IgD-negative memory B cell (primary cell): ENCODE results near the gene FBXO3. TPM values are rescaled to one million over a fixed set of nuclear protein-coding genes. Genes with fewer than 3 reads are reported as not detected.
"Not testable (repeated sequence)": the region's sequence is repeated elsewhere in the genome, so short reads cannot be mapped to it uniquely, and the experiment has no call there.

Source experiments
- H3K27ac Mint-ChIP-seq, 3 donors: one replicate each; pipeline ENCODE4 v1.8.0; 2020 to 2022; ENCODE audit warnings: mild to moderate bottlenecking in 3 of 3, mixed read lengths in 3 of 3, moderate library complexity in 1 of 3
- H3K27me3 Mint-ChIP-seq: one replicate; pipeline ENCODE4 v1.8.0; 2021; ENCODE audit warnings: mixed read lengths
- H3K36me3 Mint-ChIP-seq: one replicate; pipeline ENCODE4 v1.8.0; 2020; ENCODE audit warnings: mild to moderate bottlenecking, mixed read lengths
- H3K4me1 Mint-ChIP-seq, 3 donors: one replicate each; pipeline ENCODE4 v1.8.0; 2020 to 2022; ENCODE audit warnings: mixed read lengths in 3 of 3, mild to moderate bottlenecking in 1 of 3
- H3K4me3 Mint-ChIP-seq, 4 donors: one replicate each; pipeline ENCODE4 v1.8.0; 2020 to 2022; ENCODE audit warnings: mild to moderate bottlenecking in 4 of 4, mixed read lengths in 4 of 4, moderate library complexity in 3 of 4
- H3K9me3 Mint-ChIP-seq, 3 donors: one replicate each; pipeline ENCODE4 v1.8.0; 2020 to 2021; ENCODE audit warnings: mixed read lengths in 3 of 3, mild to moderate bottlenecking in 1 of 3
- polyA plus RNA-seq: library from polyadenylated mRNA; unstranded; fragments of 300-500 nt; fragmentation: Illumina TruSeq; gene quantifications from one replicate; pipeline ENCODE4 v1.2.3, GENCODE V29; 2021

FBXO3 gene
- polyA plus RNA-seq, 1 donor from 2014 or later = 26.6 TPM

DNA sequence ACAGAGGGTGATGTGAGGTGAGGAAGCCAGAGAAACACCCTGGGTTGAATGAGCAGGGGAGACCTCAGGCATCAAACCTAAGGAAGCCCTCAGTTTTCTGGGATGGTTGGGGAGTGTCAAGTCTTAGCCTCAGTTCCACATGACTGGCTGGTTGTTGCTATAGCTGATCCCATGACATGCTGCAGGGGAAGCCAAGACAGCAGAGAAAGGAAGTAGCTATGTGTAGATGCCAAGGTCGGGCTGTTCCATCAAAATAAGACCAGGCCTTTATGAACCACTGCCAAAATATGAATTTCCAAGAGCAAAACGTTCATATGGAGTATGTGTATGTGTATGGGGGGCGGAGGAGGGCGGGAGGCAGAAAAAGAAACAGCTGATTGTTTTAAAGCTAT, 49.7 kb downstream of the FBXO3 start:
- peaks cover 5 to 17% (median 11%) of the 10 kb centered on the region in 3 donors for H3K4me1 Mint-ChIP-seq
- H3K36me3 Mint-ChIP-seq = peaks cover 4% of the 10 kb centered on the region
- peak overlapping the region in 1 of 3 donors; percentile 80 for H3K27ac Mint-ChIP-seq
- H3K4me3 Mint-ChIP-seq = no peak overlapping the region
- H3K27me3 Mint-ChIP-seq = no peaks in the 10 kb centered on the region
- H3K9me3 Mint-ChIP-seq = no peaks in the 10 kb centered on the region

DNA sequence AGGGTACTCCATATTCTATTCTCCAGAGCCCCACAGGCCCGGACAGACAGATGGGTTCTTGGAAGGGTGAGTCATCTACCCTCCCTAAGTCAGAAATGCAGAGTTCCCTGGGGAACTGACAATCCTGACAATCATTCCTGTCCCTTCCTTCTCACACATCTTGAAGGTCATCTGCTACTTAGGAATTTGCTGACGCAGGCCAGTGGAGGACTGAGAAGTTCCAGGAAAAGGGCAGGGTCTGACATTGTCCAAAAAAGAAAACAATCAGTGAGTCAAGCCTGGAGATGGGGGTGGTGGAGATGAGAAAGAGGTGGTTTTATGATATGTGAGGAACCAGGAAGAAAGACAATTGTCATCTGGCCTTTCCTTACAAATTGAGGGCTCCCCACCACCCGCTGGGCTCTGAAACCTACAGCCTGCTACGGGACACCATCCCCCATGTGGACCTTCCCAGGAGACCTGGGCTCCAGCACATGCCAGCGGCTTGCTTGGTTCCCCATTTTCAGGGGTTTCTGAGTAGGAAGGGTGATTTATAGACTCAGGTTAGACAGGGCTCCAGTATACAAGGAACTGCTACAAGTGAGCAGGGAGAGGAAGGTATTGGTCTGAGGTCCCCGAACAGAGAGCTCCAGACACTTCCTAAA, 51.0 kb downstream of the FBXO3 start:
- peaks cover 5 to 14% (median 8%) of the 10 kb centered on the region in 3 donors for H3K4me1 Mint-ChIP-seq
- H3K27ac Mint-ChIP-seq = no peak overlapping the region
- no peak overlapping the region for H3K4me3 Mint-ChIP-seq
- no peaks in the 10 kb centered on the region for H3K9me3 Mint-ChIP-seq
- no peaks in the 10 kb centered on the region for H3K27me3 Mint-ChIP-seq
- peaks cover 4% of the 10 kb centered on the region for H3K36me3 Mint-ChIP-seq

DNA sequence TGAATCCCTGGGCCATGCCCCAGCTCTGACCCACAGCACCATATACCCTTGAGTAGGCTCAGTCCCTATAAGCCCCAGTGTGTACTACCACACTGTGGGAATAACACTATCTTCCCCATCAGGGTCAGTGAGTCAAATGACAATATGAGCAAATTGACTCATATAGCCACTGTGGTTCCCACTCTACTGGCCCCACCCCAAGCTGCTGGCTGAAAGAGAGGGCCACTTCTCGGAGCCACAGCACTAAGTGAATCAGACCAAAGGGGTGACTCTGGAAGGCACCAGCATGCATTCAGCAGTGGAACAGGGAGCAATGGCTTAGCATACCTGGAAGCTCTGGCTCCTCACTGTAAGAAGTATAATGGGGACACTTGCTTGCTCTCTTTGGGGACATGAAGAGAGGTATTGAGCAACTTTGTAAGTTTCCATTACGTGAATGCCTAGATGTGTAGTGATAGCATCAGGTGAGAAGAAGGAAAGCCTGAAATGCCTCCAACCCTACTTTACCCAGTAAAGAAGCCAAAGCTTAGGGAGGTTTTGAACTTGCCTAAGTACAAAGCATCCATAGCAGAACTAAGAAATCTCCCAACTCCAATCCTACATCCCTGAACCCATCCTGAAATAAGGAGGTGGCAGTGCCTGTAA, 51.6 kb downstream of the FBXO3 start:
- H3K4me1 Mint-ChIP-seq = peaks cover 5 to 14% (median 8%) of the 10 kb centered on the region in 3 donors
- H3K9me3 Mint-ChIP-seq = no peaks in the 10 kb centered on the region
- H3K36me3 Mint-ChIP-seq = peaks cover 4% of the 10 kb centered on the region
- no peak overlapping the region for H3K4me3 Mint-ChIP-seq
- H3K27me3 Mint-ChIP-seq = no peaks in the 10 kb centered on the region
- H3K27ac Mint-ChIP-seq = no peak overlapping the region

DNA sequence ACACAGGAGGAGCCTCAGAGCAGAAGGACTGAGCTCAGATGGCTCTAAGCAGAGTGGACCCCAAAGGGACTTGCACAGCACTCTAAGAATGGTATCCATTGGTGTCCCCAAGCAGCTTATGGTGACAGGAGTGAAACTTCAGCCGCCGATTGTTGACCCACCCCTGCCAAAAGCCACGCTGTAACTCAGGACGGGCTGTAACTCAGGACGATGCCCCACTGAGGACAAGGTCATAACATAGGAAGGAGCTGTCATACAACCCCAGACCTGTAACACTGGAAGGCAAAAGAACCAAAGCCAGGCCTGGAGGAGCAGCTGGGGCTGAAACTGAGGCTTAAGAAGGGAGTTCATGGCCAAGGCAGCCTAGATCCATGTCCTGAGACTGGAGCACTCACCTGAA, 52.3 kb downstream of the FBXO3 start:
- Mint-ChIP-seq H3K4me1 (peaks cover 5 to 14% (median 8%) of the 10 kb centered on the region in 3 donors), H3K4me3 (no peak overlapping the region), H3K27ac (no peak overlapping the region), H3K9me3 (no peaks in the 10 kb centered on the region), H3K36me3 (peaks cover 4% of the 10 kb centered on the region), H3K27me3 (no peaks in the 10 kb centered on the region)

DNA sequence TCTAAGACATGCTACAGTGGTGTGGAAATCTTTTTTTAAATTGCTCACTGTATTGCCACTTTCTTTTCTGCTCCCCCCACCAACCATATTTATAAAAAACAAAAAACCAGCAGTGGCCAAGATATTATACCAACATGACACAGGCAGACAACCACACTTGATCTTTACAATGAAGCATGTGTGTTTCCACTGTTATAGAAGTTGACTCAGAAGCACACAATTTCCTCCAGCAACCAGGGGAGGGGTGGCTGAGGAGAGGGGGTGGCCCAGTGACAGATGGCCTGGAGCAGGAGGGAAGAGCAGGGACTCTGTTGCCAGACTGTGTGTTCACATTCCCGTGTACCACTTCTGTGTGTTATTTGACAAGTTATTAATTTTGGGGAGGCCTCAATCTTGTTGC, 52.9 kb downstream of the FBXO3 start:
- no peak overlapping the region for H3K4me3 Mint-ChIP-seq
- H3K36me3 Mint-ChIP-seq = peaks cover 2% of the 10 kb centered on the region

DNA sequence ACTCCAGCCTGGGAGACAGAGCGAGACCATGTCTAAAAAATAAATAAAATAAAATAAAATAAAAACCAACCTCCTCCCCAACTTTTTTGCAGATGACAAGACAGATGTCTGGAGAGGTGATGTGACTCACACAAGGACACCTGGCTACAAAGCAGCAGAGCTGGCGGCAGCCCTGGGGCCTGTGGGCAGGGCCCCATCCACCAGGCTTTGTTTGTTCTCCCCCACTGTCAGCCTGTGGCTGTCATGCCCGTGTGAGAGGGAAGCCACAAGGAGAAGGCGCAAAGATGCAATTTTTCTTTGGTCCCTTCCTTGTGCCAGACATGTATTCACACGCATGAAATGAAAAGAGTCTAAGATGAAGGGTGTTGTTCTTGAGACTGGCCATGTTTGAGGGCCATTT, 54.7 kb downstream of the FBXO3 start:
- Mint-ChIP-seq H3K27me3 (no peaks in the 10 kb centered on the region), H3K27ac (peak overlapping the region in 1 of 3 donors; percentile 7), H3K4me1 (peaks cover 0 to 7% (median 5%) of the 10 kb centered on the region in 3 donors), H3K4me3 (no peak overlapping the region), H3K9me3 (no peaks in the 10 kb centered on the region), H3K36me3 (peaks cover 4% of the 10 kb centered on the region)

More for the DNA sequence above, 52.9 kb downstream of the FBXO3 start:
- peak overlapping the region in 1 of 3 donors; percentile 14 for H3K27ac Mint-ChIP-seq
- no peaks in the 10 kb centered on the region for H3K27me3 Mint-ChIP-seq
- peaks cover 5 to 12% (median 8%) of the 10 kb centered on the region in 3 donors for H3K4me1 Mint-ChIP-seq
- H3K9me3 Mint-ChIP-seq = no peaks in the 10 kb centered on the region

DNA sequence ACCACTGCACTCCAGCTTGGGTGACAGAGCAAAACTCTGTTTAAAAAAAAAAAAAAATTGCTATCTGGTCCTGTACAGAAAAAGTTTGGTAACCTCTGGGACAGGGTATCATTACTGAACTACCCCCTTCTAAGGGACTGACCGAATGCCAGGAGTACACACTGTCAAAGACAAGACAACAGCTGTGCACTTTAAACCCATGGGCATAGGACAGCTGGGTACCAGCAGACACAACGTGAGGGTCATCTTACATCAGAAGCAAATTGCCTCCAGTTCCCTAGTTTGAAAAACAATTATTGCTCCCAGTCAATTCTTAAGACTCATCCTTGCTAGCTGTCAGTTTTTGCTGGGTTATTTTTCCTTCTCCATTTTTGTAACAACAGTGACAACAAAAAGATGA, 55.9 kb downstream of the FBXO3 start:
- H3K27ac Mint-ChIP-seq = no peak overlapping the region
- no peaks in the 10 kb centered on the region for H3K9me3 Mint-ChIP-seq
- peaks cover 0 to 2% (median 0%) of the 10 kb centered on the region in 3 donors for H3K4me1 Mint-ChIP-seq
- H3K27me3 Mint-ChIP-seq = no peaks in the 10 kb centered on the region
- H3K36me3 Mint-ChIP-seq = peaks cover 4% of the 10 kb centered on the region
- no peak overlapping the region for H3K4me3 Mint-ChIP-seq

DNA sequence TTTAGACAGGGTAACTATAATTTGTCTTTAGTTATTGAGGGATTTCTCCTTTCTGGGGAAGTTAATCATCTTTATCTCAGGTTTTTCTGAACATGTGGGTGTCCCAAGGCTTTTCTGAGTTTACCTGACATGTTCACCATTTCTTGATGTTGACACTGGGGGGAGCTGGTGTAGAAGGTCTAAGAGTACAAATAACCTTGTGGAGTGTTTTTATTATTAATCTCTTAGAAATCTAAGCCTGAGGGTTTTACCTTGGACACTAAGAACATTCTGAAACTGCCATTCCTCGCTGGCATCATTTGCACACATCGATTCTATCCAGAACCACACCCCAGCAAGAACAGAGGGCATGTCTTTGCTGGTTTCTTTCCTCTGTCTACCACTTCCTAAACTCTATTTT, 58.1 kb downstream of the FBXO3 start:
- Mint-ChIP-seq H3K4me3 (no peak overlapping the region), H3K27me3 (no peaks in the 10 kb centered on the region), H3K9me3 (no peaks in the 10 kb centered on the region), H3K36me3 (peaks cover 1% of the 10 kb centered on the region), H3K27ac (no peak overlapping the region), H3K4me1 (no peaks in the 10 kb centered on the region)

DNA sequence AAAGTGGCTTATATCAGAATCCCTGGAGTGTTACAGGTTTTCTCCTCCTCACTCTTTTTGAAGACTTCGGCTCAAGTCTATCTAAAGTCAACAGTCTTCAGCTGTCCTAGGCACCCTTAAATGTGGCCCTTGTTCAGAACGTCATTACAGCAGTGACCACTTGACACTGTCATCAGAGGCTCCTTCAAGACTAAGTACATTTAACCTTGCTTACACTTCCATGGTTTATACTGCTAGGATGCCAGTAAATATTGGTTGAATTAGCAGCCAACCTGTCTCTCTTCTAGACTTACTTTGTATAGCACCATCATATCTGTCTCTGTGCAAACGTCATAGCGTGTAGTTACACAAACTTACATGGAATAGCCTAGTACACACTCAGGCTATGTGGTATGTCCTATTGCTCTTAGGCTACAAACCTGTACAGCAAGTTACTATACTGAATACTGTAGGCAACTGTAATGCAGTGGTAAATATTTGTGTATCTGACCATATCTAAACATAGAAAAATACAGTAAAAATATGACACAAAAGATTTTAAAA, 60.4 kb downstream of the FBXO3 start:
- Mint-ChIP-seq H3K27me3 (no peaks in the 10 kb centered on the region), H3K4me3 (no peak overlapping the region), H3K27ac (no peak overlapping the region), H3K9me3 (no peaks in the 10 kb centered on the region), H3K36me3 (peaks cover 1% of the 10 kb centered on the region), H3K4me1 (no peaks in the 10 kb centered on the region)

DNA sequence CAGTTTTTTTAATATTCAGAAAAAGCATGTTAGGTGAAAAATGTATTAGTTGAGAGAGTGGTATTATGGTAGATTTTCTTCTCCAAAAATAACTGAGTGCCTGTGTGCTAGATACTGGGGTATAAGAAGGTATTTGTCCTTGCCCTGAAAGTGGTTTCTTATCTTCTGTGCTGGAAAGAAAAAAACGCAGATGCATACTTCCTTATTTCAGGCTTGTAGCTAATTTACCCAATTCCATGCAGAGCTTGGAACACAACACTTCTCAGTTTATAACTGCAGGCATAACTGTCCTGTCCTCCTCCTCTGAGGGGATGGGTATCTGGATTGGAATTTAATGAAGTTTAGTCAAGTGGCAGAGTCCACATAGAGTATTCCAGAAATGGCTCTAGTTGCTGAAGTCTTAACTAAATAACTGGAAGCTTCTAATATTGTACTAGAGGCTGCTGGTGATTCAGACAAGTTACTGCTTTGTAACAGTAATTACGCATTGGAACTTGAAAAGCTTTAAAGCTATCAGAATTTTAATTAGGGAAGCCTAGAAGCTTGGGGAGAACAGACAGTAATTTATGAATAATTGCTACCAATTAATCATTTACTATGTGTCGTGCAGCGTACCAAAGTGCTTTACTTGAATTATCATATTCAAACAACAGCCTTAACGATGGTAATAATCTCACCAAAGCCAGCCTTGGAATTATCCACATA, 61.0 kb downstream of the FBXO3 start:
- Mint-ChIP-seq H3K9me3 (no peaks in the 10 kb centered on the region), H3K4me1 (no peaks in the 10 kb centered on the region), H3K36me3 (peaks cover 1% of the 10 kb centered on the region), H3K27ac (no peak overlapping the region), H3K4me3 (no peak overlapping the region), H3K27me3 (no peaks in the 10 kb centered on the region)

DNA sequence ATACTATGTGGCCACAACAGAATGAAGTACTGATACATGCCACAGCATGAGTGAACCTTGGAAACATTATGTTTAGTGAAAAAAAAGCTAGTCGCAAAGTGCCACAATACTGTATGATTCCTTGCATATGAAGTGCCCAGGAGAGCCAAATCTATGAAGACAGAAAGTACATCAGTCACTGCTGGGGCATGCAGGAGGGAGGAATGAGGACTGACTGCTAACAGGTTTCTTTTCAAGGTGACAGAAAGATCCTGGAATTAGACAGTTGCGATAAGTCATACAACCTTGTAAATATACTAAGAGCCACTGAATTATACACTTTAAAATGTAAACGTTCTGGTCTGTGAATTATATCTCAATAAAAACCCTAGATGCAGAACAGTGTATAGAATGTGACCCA, 61.9 kb downstream of the FBXO3 start:
- H3K27ac Mint-ChIP-seq = no peak overlapping the region
- H3K4me1 Mint-ChIP-seq = no peaks in the 10 kb centered on the region
- peaks cover 1% of the 10 kb centered on the region for H3K36me3 Mint-ChIP-seq
- H3K27me3 Mint-ChIP-seq = no peaks in the 10 kb centered on the region
- no peak overlapping the region for H3K4me3 Mint-ChIP-seq
- H3K9me3 Mint-ChIP-seq = no peaks in the 10 kb centered on the region

DNA sequence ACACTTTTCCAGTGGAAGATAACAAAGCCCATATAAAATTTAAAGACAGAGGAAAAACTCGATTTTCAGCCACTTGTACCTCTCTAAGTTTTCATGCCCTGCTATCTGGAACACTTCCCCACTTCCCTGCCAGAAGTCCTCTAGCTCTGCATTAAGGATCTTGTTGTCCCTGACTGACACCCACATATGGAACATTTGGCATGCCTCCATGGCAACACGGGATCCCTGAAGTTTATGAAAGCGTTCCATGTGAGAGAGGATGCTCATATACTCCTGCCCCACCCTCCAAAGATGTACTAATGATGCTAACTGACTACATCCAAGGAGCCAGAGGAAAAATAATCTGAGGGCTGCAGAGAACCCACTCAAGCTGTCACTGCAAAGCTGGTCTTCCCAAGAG, 64.9 kb downstream of the FBXO3 start:
- Mint-ChIP-seq H3K4me1 (no peaks in the 10 kb centered on the region), H3K36me3 (no peaks in the 10 kb centered on the region), H3K4me3 (no peak overlapping the region), H3K27ac (no peak overlapping the region), H3K27me3 (no peaks in the 10 kb centered on the region), H3K9me3 (no peaks in the 10 kb centered on the region)

DNA sequence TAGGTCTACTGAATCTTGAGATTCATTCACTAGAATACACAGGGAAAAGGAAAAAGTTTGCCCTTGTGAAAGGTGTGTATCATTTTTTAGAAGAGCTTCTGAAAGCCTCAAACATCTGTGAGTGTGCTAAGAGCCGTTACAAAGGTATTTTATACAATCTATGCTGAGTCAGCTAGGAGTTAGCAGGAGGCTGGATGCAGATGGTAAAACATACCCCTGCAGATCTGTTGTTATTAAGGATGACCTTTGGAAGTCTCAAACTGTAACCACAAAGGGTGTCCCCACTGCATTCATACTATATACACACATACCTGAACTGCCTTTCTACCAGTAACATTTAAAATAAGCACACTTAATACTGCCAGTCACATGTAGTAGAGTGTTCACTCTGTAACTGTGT, 65.3 kb downstream of the FBXO3 start:
- no peaks in the 10 kb centered on the region for H3K9me3 Mint-ChIP-seq
- no peaks in the 10 kb centered on the region for H3K36me3 Mint-ChIP-seq
- H3K27ac Mint-ChIP-seq = no peak overlapping the region
- H3K4me1 Mint-ChIP-seq = no peaks in the 10 kb centered on the region
- no peaks in the 10 kb centered on the region for H3K27me3 Mint-ChIP-seq
- no peak overlapping the region for H3K4me3 Mint-ChIP-seq

DNA sequence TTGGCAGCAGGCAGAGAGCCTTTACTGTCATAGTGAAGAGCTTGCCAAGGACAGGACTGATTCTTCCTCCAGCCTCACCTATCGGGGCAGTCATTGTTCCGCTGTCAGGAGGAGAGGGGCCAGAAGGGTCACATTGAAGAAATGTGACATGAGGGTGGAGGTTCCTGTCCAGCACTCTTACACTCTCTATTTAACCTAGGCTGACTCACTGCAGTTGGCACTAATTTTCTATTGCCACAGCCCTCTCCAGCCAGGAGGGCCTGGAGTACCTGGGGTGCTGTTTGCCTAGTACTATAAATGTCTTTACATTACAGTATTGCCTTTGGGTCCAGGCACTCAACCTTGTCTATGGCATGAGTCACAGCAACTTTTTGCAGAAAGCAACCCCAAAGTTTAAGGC, 66.5 kb downstream of the FBXO3 start:
- not testable (repeated sequence) for H3K27ac Mint-ChIP-seq, H3K36me3 Mint-ChIP-seq, H3K4me3 Mint-ChIP-seq, H3K9me3 Mint-ChIP-seq, H3K27me3 Mint-ChIP-seq, H3K4me1 Mint-ChIP-seq

DNA sequence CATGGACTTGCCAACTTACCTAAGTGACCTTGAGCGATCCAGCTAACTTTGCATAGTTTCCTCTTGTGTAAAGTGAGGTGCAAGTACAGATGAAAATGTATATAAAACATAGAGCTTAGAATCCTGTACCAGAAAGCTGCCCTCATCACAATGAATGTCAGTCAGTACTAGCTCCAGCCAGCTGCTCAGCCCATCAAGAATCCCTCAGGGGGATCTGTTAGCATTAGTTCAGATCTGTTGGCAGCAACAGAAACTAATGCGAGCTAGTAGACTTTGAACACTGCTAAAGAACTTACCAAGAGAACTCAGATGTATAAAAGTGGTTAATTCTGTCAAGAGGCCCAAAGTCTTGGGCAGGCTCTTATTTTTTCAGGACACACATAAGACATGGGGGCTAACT, 67.4 kb downstream of the FBXO3 start:
- Mint-ChIP-seq H3K27me3 (no peaks in the 10 kb centered on the region), H3K4me1 (no peaks in the 10 kb centered on the region), H3K36me3 (no peaks in the 10 kb centered on the region), H3K27ac (no peak overlapping the region), H3K9me3 (no peaks in the 10 kb centered on the region), H3K4me3 (no peak overlapping the region)
